DOHH2 (cell line): ENCODE results near the gene PLA2G7.

ENCODE experiments used
- H3F3A ChIP-seq: fragments of 200-600 bp; sonication (generic), shearing (Covaris generic); 2 replicates; pipeline ENCODE4 v1.6.0; 2016; ENCODE audit warnings: antibody characterized with exemption, mild to moderate bottlenecking; ENCODE audit not compliant: control insufficient read depth, insufficient read depth
- H3K27ac ChIP-seq: fragments of 200-600 bp; sonication (generic); 2 replicates; pipeline ENCODE4 v1.5.1; 2014; ENCODE audit warnings: low read depth, mild to moderate bottlenecking, low read length, moderate library complexity
- H3K27me3 ChIP-seq: fragments of 200-600 bp; sonication (generic); 2 replicates; pipeline ENCODE4 v1.6.1; 2014; ENCODE audit warnings: mild to moderate bottlenecking, low read length, mixed read lengths; ENCODE audit not compliant: control insufficient read depth
- H3K36me3 ChIP-seq: fragments of 200-600 bp; sonication (generic); 2 replicates; pipeline ENCODE4 v1.6.1; 2014; ENCODE audit warnings: mild to moderate bottlenecking, low read length, moderate library complexity, mixed read lengths; ENCODE audit not compliant: control insufficient read depth
- H3K4me1 ChIP-seq: fragments of 200-600 bp; sonication (generic); 2 replicates; pipeline ENCODE4 v1.6.1; 2014; ENCODE audit warnings: mild to moderate bottlenecking, low read length, mixed read lengths; ENCODE audit not compliant: control insufficient read depth
- H3K4me2 ChIP-seq: fragments of 200-600 bp; sonication (generic); 2 replicates; pipeline ENCODE4 v1.6.0; 2014; ENCODE audit warnings: mild to moderate bottlenecking, low read length, moderate library complexity
- H3K4me3 ChIP-seq: fragments of 200-600 bp; sonication (generic); 2 replicates; pipeline ENCODE4 v1.5.1; 2014; ENCODE audit warnings: mild to moderate bottlenecking, low read length, mixed read lengths
- H3K79me2 ChIP-seq: fragments of 200-600 bp; sonication (generic); 2 replicates; pipeline ENCODE4 v1.6.1; 2014; ENCODE audit warnings: mild to moderate bottlenecking, low read length, mixed read lengths; ENCODE audit not compliant: control insufficient read depth
- H3K9me2 ChIP-seq: fragments of 200-600 bp; sonication (generic); replicated peaks from 2 replicates; pipeline ENCODE4 v1.6.1; 2014; ENCODE audit warnings: mild to moderate bottlenecking, low read length, mixed read lengths; ENCODE audit not compliant: control insufficient read depth
- H3K9me3 ChIP-seq: fragments of 200-600 bp; sonication (generic); 2 replicates; pipeline ENCODE4 v1.6.1; 2014; ENCODE audit warnings: antibody characterized with exemption, low read length, mixed read lengths; ENCODE audit not compliant: control insufficient read depth, insufficient read depth
- H4K20me1 ChIP-seq: fragments of 200-600 bp; sonication (generic); 2 replicates; pipeline ENCODE4 v1.6.0; 2014; ENCODE audit warnings: low read depth, mild to moderate bottlenecking, antibody characterized with exemption, low read length, moderate library complexity; ENCODE audit not compliant: control insufficient read depth, insufficient read depth
- CTCF ChIP-seq: fragments of 200-600 bp; sonication (generic); IDR thresholded peaks from one replicate; pipeline ENCODE4 v1.5.1; 2014; ENCODE audit warnings: antibody characterized with exemption, mild to moderate bottlenecking, low read depth, low read length; ENCODE audit not compliant: poor library complexity, severe bottlenecking
- EZH2phosphoT487 ChIP-seq: fragments of 200-600 bp; sonication (generic); IDR thresholded peaks from 2 replicates; pipeline ENCODE4 v1.6.1; 2017; ENCODE audit warnings: borderline replicate concordance, mild to moderate bottlenecking, antibody characterized with exemption, low read length, moderate library complexity, mixed read lengths

The PLA2G7 gene

DNA sequence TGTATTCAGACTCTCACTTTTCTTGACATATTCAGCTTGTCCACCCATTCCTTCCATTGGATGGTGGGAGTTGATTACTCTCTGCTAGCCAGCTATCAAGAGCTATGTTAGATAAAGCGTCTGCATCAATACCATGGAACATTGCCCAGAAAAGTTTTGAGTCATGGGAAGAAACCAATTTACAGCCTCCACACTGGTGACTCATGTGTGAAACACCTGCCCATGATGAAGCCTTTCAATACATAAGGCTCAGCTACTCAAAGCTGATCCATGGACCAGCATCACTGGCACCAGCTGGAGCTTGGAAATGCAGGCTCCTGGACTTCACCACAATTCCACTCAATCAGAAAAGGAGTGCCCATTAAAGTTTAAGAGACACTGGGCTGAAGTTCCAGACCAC, 16.1 kb downstream of the PLA2G7 start:
- Histone ChIP-seq H3K79me2 (no peaks in the 10 kb centered on the region), H3K27ac (no peak overlapping the region), H3F3A (no peaks in the 10 kb centered on the region), H3K9me2 (no peaks in the 10 kb centered on the region; the same call in 1 of the 2 replicates), H3K27me3 (no peaks in the 10 kb centered on the region), H3K4me2 (no peak overlapping the region), H3K4me3 (no peak overlapping the region), H4K20me1 (no peaks in the 10 kb centered on the region), H3K4me1 (no peaks in the 10 kb centered on the region), H3K36me3 (no peaks in the 10 kb centered on the region), H3K9me3 (no peaks in the 10 kb centered on the region)
- TF ChIP-seq CTCF (no peak), EZH2phosphoT487 (no peak)

DNA sequence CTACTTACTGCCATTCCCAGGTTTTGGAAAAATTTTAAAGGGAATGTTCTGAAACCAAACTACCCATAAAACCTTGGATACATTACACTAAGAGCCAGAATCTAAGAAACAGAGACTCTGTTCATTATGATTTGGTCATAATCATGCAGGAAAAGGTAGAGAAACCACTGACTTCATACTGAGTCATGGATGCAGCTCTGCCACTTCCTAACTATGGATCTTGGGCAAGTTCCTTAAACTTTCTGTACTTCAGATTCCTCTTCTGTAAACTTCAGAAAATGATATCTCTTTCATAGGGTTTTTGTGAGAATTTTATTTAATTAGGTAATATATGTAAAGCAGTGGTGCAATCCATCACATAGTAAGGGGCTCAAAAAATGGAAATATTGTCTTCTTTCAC, 20.0 kb downstream of the PLA2G7 start:
- H4K20me1 ChIP-seq, result no peaks in the 10 kb centered on the region
- H3K27me3 ChIP-seq, result no peaks in the 10 kb centered on the region
- no peaks in the 10 kb centered on the region for H3K4me1 ChIP-seq
- H3K27ac ChIP-seq, result no peak overlapping the region
- no peaks in the 10 kb centered on the region; the same call in 1 of the 2 replicates for H3K9me2 ChIP-seq
- TF ChIP-seq CTCF (no peak), EZH2phosphoT487 (no peak)
- H3F3A ChIP-seq, result no peaks in the 10 kb centered on the region
- no peak overlapping the region for H3K4me2 ChIP-seq
- no peaks in the 10 kb centered on the region for H3K79me2 ChIP-seq
- no peaks in the 10 kb centered on the region for H3K9me3 ChIP-seq
- H3K4me3 ChIP-seq, result no peak overlapping the region
- H3K36me3 ChIP-seq, result no peaks in the 10 kb centered on the region

DNA sequence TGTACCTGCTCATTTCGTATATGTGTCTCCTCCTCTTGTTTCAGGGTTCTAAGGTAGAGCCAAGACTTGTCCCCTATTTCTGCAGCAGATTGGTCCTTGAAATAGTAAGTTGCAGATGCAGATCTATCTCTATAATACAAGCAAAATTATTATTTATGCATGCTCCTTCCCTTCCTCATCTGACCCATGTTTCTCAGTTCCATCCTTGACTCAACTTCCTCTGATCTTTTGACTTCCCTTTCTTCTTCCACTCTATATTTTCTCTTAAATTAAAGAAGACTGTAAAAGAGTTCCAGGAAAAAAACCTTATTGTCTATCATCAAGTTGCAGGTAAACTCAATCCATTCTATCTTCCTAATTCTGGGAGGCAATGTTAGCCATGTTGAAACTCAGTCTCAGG, 23.7 kb downstream of the PLA2G7 start:
- H3K4me1 ChIP-seq, result no peaks in the 10 kb centered on the region
- no peaks in the 10 kb centered on the region for H3F3A ChIP-seq
- H3K4me3 ChIP-seq, result no peak overlapping the region
- H3K36me3 ChIP-seq, result no peaks in the 10 kb centered on the region
- H3K79me2 ChIP-seq, result no peaks in the 10 kb centered on the region
- H3K4me2 ChIP-seq, result no peak overlapping the region
- H3K27ac ChIP-seq, result no peak overlapping the region
- H3K27me3 ChIP-seq, result no peaks in the 10 kb centered on the region
- TF ChIP-seq EZH2phosphoT487, result no peak
- TF ChIP-seq CTCF, result no peak
- no peaks in the 10 kb centered on the region; the same call in 1 of the 2 replicates for H3K9me2 ChIP-seq
- no peaks in the 10 kb centered on the region for H3K9me3 ChIP-seq
- no peaks in the 10 kb centered on the region for H4K20me1 ChIP-seq
